CD4-positive, alpha-beta T cell treated with Interleukin-15 for 4 hours (primary cell): ENCODE data around the gene OTOGL.

ENCODE experiments used
- DNase-seq: peaks from one replicate; pipeline ENCODE4 v3.0.0-alpha.2; 2020; ENCODE audit warnings: low spot score

Gene OTOGL

GRCh38 chr12:80377140-80377794 is 277.9 kb downstream of the OTOGL start:
- no peak for DNase-seq

- no peak for DNase-seq
Measured at GRCh38 chr12:80381121-80381520, 281.8 kb downstream of the OTOGL start.

DNA sequence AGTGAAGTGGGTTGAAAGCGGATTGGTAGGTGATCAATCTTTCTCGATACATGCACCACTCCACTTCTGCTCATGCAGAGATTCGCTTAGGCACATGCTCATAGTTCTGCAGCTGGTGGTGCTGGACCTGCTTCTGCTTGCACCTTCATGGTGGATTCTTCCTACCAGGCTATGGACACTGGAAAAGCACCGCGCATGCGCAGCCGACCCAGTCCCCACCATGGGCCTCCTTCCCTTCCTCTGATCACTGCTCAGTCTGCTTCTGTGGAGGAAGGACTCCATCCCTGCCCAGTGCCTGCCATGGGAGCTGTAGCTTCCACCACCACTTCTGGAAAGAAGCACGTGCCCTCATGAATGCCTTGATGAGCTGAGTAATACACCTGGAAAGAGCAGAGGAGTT is 282.9 kb downstream of the OTOGL start:
- DNase-seq, result no peak

DNA sequence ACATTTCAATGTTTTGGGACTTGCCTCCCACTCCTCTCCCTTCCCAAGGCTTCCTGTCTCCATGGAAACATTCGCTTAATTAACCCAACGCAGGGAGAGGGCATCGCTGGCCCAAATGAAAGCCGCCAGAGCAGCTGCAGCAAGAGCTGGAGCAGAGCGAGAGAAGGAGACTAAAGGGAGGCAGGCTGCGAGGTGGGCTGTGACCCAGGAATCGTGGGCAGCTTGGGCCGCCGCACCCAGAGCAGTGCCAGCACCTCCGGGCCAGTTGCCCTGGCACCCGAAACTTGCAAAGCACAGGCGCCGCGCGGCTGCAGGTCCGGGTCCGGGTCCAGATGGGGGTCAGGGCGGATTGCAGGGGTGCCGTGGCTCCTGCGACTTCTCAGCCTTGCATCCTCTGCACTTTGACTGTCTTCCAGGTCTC is 301.2 kb downstream of the OTOGL start:
- no peak for DNase-seq

DNA sequence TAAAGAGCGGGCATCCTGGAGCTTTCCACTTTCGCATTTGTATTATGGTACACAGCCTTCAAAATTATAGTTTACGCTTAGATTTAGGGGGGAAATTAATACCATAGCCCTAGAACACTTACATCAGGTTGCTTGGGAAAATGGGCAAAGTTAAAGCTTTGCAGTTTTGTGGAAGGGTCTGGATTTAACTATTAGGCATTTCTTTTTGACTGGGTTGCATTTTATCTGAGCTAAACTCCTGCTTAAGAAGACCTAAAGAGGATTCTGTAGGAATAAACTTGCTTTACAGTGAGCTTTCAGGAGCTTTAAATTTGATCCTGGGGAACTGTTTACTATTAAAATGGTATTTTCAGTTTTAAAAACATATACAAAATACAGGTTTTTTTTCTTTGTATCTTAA is 301.9 kb downstream of the OTOGL start:
- DNase-seq, result no peak

- no peak for DNase-seq
Measured at GRCh38 chr12:80404629-80405028, 305.3 kb downstream of the OTOGL start.

DNA sequence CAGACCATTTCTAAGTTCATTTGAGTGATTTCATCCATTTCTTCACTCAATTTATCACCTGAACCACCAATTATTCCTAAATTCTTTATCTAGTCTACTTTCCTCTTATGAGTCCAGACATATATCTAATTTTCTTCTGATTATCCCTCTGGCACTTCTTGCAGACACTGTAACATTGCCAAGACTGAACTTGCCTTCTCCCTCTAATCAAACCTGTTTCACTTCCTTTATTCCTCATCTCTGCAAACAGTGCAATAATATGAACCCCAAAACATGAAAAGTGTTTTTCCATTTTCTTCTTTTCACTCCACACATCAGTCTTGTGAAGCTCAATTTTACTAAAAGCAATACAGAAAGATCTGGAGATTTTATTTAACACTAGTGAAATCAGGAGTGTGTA is 306.9 kb downstream of the OTOGL start:
- no peak for DNase-seq

GRCh38 chr12:80411787-80412186 is 312.4 kb downstream of the OTOGL start:
- no peak for DNase-seq

- peak; percentile 5 for DNase-seq
Measured at GRCh38 chr12:80412343-80412953, 313.1 kb downstream of the OTOGL start.

DNA sequence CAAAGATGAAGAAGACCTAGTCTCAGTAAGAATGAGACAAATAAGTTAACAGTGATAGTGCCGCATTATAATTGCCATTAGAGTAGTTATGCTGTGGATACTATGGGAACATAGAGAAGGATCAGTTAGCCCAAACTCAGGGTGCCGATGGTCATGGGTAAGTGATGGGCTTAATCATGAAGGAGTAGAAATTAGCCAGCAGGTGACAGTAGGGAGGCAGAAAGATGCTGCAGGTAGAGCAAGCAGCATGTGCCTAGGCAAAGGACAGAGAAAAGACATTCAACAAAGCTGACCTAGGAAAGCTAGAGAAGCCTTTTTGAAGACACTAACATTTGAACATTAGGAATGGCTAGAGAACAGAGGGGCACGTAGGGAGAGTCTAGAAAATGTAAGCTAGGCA is 314.1 kb downstream of the OTOGL start:
- no peak for DNase-seq

GRCh38 chr12:80415466-80415865 is 316.1 kb downstream of the OTOGL start:
- DNase-seq, result no peak

GRCh38 chr12:80419644-80420043 is 320.3 kb downstream of the OTOGL start:
- DNase-seq, result no peak

DNA sequence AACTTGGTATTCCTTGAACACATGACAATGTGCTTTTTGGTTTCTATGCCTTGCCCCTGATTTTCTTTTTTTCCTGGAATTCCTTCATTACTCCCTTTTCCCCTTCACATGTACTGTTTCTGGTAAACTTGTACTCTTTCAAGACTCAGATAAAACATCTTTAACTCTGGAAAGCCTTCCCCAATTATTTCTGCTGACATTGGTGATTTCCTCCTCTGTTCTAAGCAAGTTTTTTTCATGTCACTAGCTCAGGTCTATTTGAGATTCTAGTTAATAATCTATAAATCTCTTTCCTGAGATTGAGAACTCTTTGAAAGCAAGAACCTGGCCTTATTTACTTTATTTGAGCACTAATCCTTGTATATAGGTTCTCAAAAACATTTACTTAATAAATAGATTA is 320.7 kb downstream of the OTOGL start:
- DNase-seq, result no peak

DNA sequence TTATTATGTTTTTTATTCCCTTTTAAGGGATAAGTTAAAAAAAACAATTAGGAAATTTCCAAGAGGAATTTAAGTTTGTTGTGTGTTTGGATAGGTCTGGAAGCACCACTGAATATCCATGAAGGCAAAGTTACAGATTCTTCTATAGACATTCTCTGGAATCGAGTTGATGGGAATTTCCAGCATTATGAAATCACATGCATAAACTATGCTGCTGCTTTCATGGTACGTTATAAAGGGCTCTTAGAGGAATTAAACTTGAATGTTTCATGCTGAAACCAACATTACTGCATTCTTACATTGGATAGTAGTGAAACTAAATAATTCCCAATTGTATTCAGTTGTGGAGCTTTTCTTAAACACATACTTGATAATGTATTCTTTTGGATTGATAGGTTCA is 323.2 kb downstream of the OTOGL start:
- DNase-seq, result no peak
